ENCODE data around the gene PTPN1. TPM values are rescaled to one million over a fixed set of nuclear protein-coding genes. Genes with fewer than 3 reads are reported as not detected.

The PTPN1 gene
- total and polyA plus RNA-seq, 2 experiments from 2014 or later: 16.9 to 26.4 TPM

DNA sequence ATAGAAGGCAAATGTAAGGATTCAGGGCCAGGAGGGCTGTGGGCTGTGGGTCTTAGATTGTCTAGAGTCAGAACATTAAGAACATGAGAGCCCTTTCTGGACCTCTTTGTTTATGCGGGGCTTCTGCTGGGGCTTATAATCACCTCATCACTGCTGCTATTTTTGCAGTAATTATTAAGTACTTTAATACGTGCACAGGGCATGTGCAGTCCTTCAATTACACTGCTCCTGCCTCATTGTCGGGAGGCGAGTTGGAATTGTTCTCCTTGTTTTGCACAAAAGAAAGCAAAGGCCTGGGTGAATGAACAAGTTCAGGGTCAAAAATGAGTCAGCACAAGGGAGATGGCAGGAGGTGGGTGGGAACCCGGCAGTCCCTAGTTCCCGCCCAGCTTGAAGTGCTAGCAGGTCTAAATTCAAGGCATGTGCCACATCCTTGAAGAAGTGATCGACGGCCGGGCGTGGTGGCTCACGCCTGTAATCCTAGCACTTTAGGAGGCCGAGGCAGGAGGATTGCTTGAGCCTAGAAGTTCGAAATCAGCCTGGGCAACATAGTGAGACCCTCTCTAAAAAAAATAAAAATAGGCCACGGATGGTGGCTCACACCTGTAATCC lies 34.4 kb upstream of the PTPN1 start:
- Mint-ChIP-seq H3K4me1 (no peaks in the 10 kb centered on the region), H3K27me3 (ENCODE audit: insufficient read depth, low read depth, poor library complexity) (peaks cover 7% of the 10 kb centered on the region), H3K27ac (no peak overlapping the region), H3K4me3 (no peak overlapping the region), H3K9me3 (no peaks in the 10 kb centered on the region), H3K36me3 (ENCODE audit: low read depth) (no peaks in the 10 kb centered on the region)
- TF ChIP-seq EZH2 (IDR thresholded peaks at IDR 0.05; ENCODE audit: low read depth, unreplicated experiment) (no peak), NANOG (IDR thresholded peaks at IDR 0.05; ENCODE audit: borderline replicate concordance) (no peak), REST (IDR thresholded peaks at IDR 0.05; ENCODE audit: unreplicated experiment) (no peak), POLR2AphosphoS5 (IDR thresholded peaks at IDR 0.05; ENCODE audit: low read depth) (no peak), EZH2phosphoT487 (IDR thresholded peaks at IDR 0.05; ENCODE audit: unreplicated experiment) (no peak), JUNB (IDR thresholded peaks at IDR 0.05; ENCODE audit: unreplicated experiment) (no peak), STAT1 (IDR thresholded peaks at IDR 0.05; ENCODE audit: unreplicated experiment) (no peak), ZNF114 (CRISPR knock-in tag; IDR thresholded peaks at IDR 0.05) (no peak), ZNF462 (CRISPR knock-in tag; IDR thresholded peaks at IDR 0.05) (no peak), ZNF331 (CRISPR knock-in tag; IDR thresholded peaks at IDR 0.05; ENCODE audit: low read depth) (no peak), CREB1 (CRISPR knock-in tag; IDR thresholded peaks at IDR 0.05; ENCODE audit: low read depth) (no peak)
- TF ChIP-seq, protein P1, sequence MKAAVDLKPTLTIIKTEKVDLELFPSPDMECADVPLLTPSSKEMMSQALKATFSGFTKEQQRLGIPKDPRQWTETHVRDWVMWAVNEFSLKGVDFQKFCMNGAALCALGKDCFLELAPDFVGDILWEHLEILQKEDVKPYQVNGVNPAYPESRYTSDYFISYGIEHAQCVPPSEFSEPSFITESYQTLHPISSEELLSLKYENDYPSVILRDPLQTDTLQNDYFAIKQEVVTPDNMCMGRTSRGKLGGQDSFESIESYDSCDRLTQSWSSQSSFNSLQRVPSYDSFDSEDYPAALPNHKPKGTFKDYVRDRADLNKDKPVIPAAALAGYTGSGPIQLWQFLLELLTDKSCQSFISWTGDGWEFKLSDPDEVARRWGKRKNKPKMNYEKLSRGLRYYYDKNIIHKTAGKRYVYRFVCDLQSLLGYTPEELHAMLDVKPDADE (IDR thresholded peaks at IDR 0.05): no peak
- TF ChIP-seq, protein P2, sequence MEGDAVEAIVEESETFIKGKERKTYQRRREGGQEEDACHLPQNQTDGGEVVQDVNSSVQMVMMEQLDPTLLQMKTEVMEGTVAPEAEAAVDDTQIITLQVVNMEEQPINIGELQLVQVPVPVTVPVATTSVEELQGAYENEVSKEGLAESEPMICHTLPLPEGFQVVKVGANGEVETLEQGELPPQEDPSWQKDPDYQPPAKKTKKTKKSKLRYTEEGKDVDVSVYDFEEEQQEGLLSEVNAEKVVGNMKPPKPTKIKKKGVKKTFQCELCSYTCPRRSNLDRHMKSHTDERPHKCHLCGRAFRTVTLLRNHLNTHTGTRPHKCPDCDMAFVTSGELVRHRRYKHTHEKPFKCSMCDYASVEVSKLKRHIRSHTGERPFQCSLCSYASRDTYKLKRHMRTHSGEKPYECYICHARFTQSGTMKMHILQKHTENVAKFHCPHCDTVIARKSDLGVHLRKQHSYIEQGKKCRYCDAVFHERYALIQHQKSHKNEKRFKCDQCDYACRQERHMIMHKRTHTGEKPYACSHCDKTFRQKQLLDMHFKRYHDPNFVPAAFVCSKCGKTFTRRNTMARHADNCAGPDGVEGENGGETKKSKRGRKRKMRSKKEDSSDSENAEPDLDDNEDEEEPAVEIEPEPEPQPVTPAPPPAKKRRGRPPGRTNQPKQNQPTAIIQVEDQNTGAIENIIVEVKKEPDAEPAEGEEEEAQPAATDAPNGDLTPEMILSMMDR (conservative IDR thresholded peaks at IDR 0.05; ENCODE audit: low read depth in 2 of 2): no peak
- no peak for ATAC-seq
- Histone ChIP-seq H3K27ac (ENCODE audit: low read depth) (no peak overlapping the region), H3K9me2 (ENCODE audit: insufficient read depth) (0 out of 2 replicates have a peak, but pooled peaks cover 4% of the 10 kb centered on the region), H4K20me1 (replicated peaks; ENCODE audit: insufficient read depth) (no peaks in the 10 kb centered on the region), H3K27me3 (ENCODE audit: insufficient read depth) (no peaks in the 10 kb centered on the region), H2AFZ (0 out of 2 replicates have a peak overlapping the region, but pooled peaks have one; percentile 43), H3F3A (replicated peaks; ENCODE audit: low read depth) (no peaks in the 10 kb centered on the region), H3K36me3 (ENCODE audit: insufficient read depth) (no peaks in the 10 kb centered on the region), H3K4me2 (no peak overlapping the region), H3K79me2 (replicated peaks; ENCODE audit: insufficient read depth) (no peaks in the 10 kb centered on the region), H3K4me3 (no peak overlapping the region), H3K4me1 (ENCODE audit: insufficient read depth) (no peaks in the 10 kb centered on the region)
- DNase-seq (ENCODE audit: low spot score): no peak

Measured in GM23338 (cell line).